Bronchial epithelial cell (primary cell): Measurements from ENCODE around the gene ATP8A1. TPM values are rescaled to one million over a fixed set of nuclear protein-coding genes. Genes with fewer than 3 reads are reported as not detected.

Experiments
- DNase-seq: peaks from one replicate; pipeline ENCODE4 v3.0.0-alpha.2; 2010; ENCODE audit warnings: low read depth
- FAIRE-seq: peaks from 2 replicates; lab custom pipeline; 2011; peaks lifted over from hg19 to GRCh38; lab: Jason Lieb, UNC
- H3K27me3 ChIP-seq: 2 replicates; pipeline ENCODE4 v1.5.1; 2011; ENCODE audit warnings: low read length; ENCODE audit not compliant: control insufficient read depth, insufficient read depth
- H3K36me3 ChIP-seq: 2 replicates; pipeline ENCODE4 v1.5.1; 2011; ENCODE audit warnings: low read length; ENCODE audit not compliant: control insufficient read depth, insufficient read depth
- H3K4me3 ChIP-seq: 2 replicates; pipeline ENCODE4 v1.5.1; 2011; ENCODE audit warnings: mild to moderate bottlenecking, low read depth, low read length, control low read depth
- CTCF ChIP-seq: IDR thresholded peaks from 2 replicates; pipeline ENCODE4 v1.5.1; 2011; ENCODE audit warnings: mild to moderate bottlenecking, moderate library complexity, low read length, control low read depth, inconsistent platforms; ENCODE audit not compliant: insufficient read depth, severe bottlenecking
- total RNA-seq: library from RNA; depleted of rRNA; stranded (reverse); fragments of >200 nt; gene quantifications from 2 replicates; pipeline ENCODE4 v1.2.1, GENCODE V29; 2014

The ATP8A1 gene
- total RNA-seq, 1 donor from 2014 or later, result 2.1 TPM

DNA sequence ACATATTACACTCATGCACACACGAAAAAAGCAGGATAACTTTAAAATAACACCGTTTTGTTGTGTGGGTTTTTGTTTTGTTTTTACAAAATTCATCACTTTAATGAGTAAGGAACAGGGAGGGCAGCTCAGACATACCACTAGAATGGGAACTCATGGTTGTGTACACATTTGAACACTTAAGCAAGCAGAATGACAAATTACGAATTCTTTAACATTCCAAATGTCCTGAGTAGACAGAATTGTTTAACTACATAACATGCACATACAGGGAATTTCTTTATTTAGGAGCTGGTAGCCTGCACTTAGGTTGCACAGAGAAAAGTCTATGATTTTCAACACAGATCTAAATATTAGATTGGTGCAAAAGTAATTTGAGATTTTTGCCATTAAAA lies 96.4 kb downstream of the ATP8A1 start:
- no peak overlapping the region for H3K4me3 ChIP-seq
- no peak for DNase-seq
- FAIRE-seq, result no peak
- no peak for TF ChIP-seq CTCF
- H3K36me3 ChIP-seq, result no peaks in the 10 kb centered on the region
- H3K27me3 ChIP-seq, result no peaks in the 10 kb centered on the region

- Histone ChIP-seq H3K36me3 (no peaks in the 10 kb centered on the region), H3K4me3 (no peak overlapping the region), H3K27me3 (no peaks in the 10 kb centered on the region)
- no peak for FAIRE-seq
- no peak for TF ChIP-seq CTCF
- no peak for DNase-seq
These were observed 98.7 kb downstream of the ATP8A1 start for GRCh38 chr4:42558156-42558555.

DNA sequence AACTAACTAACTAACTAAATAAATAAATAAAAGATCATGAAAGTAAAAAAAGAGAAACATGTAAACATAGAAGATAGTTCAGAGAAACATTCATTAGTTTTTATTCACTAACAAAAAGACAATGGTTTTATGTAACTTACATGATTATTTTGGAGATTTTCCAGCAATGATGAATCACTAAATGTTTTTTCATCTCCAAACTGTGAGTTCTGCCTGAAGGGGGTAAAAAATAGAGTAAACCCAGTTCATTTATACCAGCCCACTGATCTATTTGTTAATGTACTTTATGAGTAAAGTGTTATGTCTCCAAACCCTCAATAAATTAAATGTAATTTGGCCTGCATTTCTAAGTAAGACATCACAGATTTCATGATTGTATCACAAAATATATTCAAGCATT lies 101.1 kb downstream of the ATP8A1 start:
- Histone ChIP-seq H3K4me3 (no peak overlapping the region), H3K36me3 (no peaks in the 10 kb centered on the region), H3K27me3 (no peaks in the 10 kb centered on the region)
- DNase-seq (peak; percentile 55), FAIRE-seq (no peak)
- no peak for TF ChIP-seq CTCF

GRCh38 chr4:42554072-42554471 lies 102.8 kb downstream of the ATP8A1 start:
- Histone ChIP-seq H3K36me3 (no peaks in the 10 kb centered on the region), H3K27me3 (no peaks in the 10 kb centered on the region), H3K4me3 (no peak overlapping the region)
- no peak for TF ChIP-seq CTCF
- FAIRE-seq, result no peak
- no peak for DNase-seq

DNA sequence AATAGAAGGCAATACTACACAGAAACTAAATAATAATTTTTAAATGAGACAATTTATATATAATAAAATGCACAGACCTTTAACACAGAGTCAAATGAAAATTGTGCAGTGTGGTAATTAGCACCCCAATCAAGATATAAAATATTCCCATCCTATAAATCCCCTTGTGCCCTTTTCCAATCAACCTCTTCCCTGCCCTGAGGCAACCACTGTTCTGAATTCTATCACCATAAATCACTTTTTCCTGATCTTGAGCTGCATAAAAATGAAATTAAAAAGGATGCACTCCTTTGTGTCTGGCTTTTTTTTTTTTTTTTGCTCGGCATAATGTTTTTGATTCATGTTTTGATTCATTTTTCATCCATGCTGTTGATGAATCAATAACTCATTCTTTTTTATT lies 107.0 kb downstream of the ATP8A1 start:
- Histone ChIP-seq H3K27me3 (no peaks in the 10 kb centered on the region), H3K4me3 (no peak overlapping the region), H3K36me3 (no peaks in the 10 kb centered on the region)
- FAIRE-seq (no peak), DNase-seq (no peak)
- no peak for TF ChIP-seq CTCF

GRCh38 chr4:42547805-42548204 lies 109.1 kb downstream of the ATP8A1 start:
- H3K36me3 ChIP-seq, result no peaks in the 10 kb centered on the region
- no peak for DNase-seq
- no peak for TF ChIP-seq CTCF
- FAIRE-seq, result no peak
- H3K27me3 ChIP-seq, result no peaks in the 10 kb centered on the region
- no peak overlapping the region for H3K4me3 ChIP-seq
